Glomerular endothelial cell (primary cell): ENCODE data around the gene TMC1. TPM values are rescaled to one million over a fixed set of nuclear protein-coding genes. Genes with fewer than 3 reads are reported as not detected.
"Not testable (repeated sequence)": the region's sequence is repeated elsewhere in the genome, so short reads cannot be mapped to it uniquely, and the experiment has no call there.

Experiments used
- DNase-seq: peaks from one replicate; pipeline ENCODE4 v3.0.0-alpha.2; 2011; ENCODE audit warnings: low read depth, low spot score; ENCODE audit errors: extremely low read depth
- total RNA-seq: library from RNA; depleted of rRNA; stranded (reverse); fragments of >200 nt; gene quantifications from 2 replicates; pipeline ENCODE4 v1.2.3, GENCODE V29; 2015

Gene TMC1
- total RNA-seq, 1 donor from 2014 or later: 0.23 TPM

GRCh38 chr9:72856972-72857623, 335.7 kb downstream of the TMC1 start:
- no peak for DNase-seq

GRCh38 chr9:72857624-72857996, 336.2 kb downstream of the TMC1 start:
- DNase-seq: no peak

GRCh38 chr9:72858089-72858912, 336.9 kb downstream of the TMC1 start:
- DNase-seq: no peak

- not testable (repeated sequence) for DNase-seq
These were observed 341.4 kb downstream of the TMC1 start for GRCh38 chr9:72862788-72863187.

- DNase-seq: no peak
These were observed 342.2 kb downstream of the TMC1 start for GRCh38 chr9:72863456-72864094.

GRCh38 chr9:72864327-72864726, 342.9 kb downstream of the TMC1 start:
- DNase-seq: no peak

- DNase-seq: no peak
These were observed 350.3 kb downstream of the TMC1 start for GRCh38 chr9:72871685-72872084.

GRCh38 chr9:72872718-72873117, 351.3 kb downstream of the TMC1 start:
- no peak for DNase-seq

- DNase-seq: no peak
These were observed 352.0 kb downstream of the TMC1 start for GRCh38 chr9:72873456-72873855.

- no peak for DNase-seq
These were observed 352.9 kb downstream of the TMC1 start for GRCh38 chr9:72874344-72874743.

- no peak for DNase-seq
These were observed 353.8 kb downstream of the TMC1 start for GRCh38 chr9:72875221-72875620.

- no peak for DNase-seq
These were observed 359.4 kb downstream of the TMC1 start for GRCh38 chr9:72880821-72881220.

- DNase-seq: no peak
These were observed 360.8 kb downstream of the TMC1 start for GRCh38 chr9:72882117-72882775.

GRCh38 chr9:72883875-72884274, 362.5 kb downstream of the TMC1 start:
- no peak for DNase-seq

GRCh38 chr9:72884508-72884907, 363.1 kb downstream of the TMC1 start:
- DNase-seq: no peak

Other genes with a start within 250 kb of the TMC1 start
- 147 and 159 TPM in 2 replicates for gene ZFAND5, start 156.4 kb upstream of the TMC1 start, total RNA-seq